Neuron (in vitro differentiated cells): ENCODE measurements around the gene CYB5RL.

Source experiments
- H2AFZ ChIP-seq: one replicate; pipeline ENCODE4 v1.6.1; 2013; ENCODE audit warnings: low read depth, mild to moderate bottlenecking, inconsistent platforms, low read length, moderate library complexity
- H3K27me3 ChIP-seq: one replicate; pipeline ENCODE4 v1.6.1; 2013; ENCODE audit warnings: low read length; ENCODE audit not compliant: insufficient read depth
- H3K36me3 ChIP-seq: one replicate; pipeline ENCODE4 v1.6.1; 2013; ENCODE audit warnings: low read length; ENCODE audit not compliant: insufficient read depth
- H3K4me1 ChIP-seq: one replicate; pipeline ENCODE4 v1.6.1; 2013; ENCODE audit warnings: low read length; ENCODE audit not compliant: insufficient read depth
- H3K4me3 ChIP-seq: 2 replicates; pipeline ENCODE4 v1.5.1; 2013; ENCODE audit warnings: mild to moderate bottlenecking, low read length, moderate library complexity
- H3K9me3 ChIP-seq: one replicate; pipeline ENCODE4 v1.6.1; 2013; ENCODE audit warnings: low read length

CYB5RL gene

GRCh38 chr1:54199151-54199764 is 572 bp downstream of the CYB5RL start:
- Histone ChIP-seq H2AFZ (peak overlapping the region; percentile 57), H3K36me3 (peaks cover 19% of the 10 kb centered on the region), H3K9me3 (no peaks in the 10 kb centered on the region), H3K4me3 (peak overlapping the region; percentile 74), H3K27me3 (no peaks in the 10 kb centered on the region), H3K4me1 (peaks cover 20% of the 10 kb centered on the region)

- Histone ChIP-seq H3K4me1 (no peaks in the 10 kb centered on the region), H3K9me3 (no peaks in the 10 kb centered on the region), H3K36me3 (peaks cover 28% of the 10 kb centered on the region), H3K4me3 (no peak overlapping the region), H3K27me3 (no peaks in the 10 kb centered on the region), H2AFZ (no peak overlapping the region)
Measured at GRCh38 chr1:54193453-54193852, 6.4 kb downstream of the CYB5RL start.

GRCh38 chr1:54191525-54191924 is 8.3 kb downstream of the CYB5RL start:
- Histone ChIP-seq H3K27me3 (no peaks in the 10 kb centered on the region), H3K9me3 (no peaks in the 10 kb centered on the region), H3K36me3 (peaks cover 28% of the 10 kb centered on the region), H2AFZ (no peak overlapping the region), H3K4me3 (no peak overlapping the region), H3K4me1 (no peaks in the 10 kb centered on the region)

- Histone ChIP-seq H3K4me3 (no peak overlapping the region), H3K9me3 (no peaks in the 10 kb centered on the region), H3K4me1 (no peaks in the 10 kb centered on the region), H2AFZ (no peak overlapping the region), H3K36me3 (peaks cover 28% of the 10 kb centered on the region), H3K27me3 (no peaks in the 10 kb centered on the region)
Measured at GRCh38 chr1:54190526-54190925, 9.3 kb downstream of the CYB5RL start.

- Histone ChIP-seq H3K36me3 (peaks cover 16% of the 10 kb centered on the region), H3K4me1 (no peaks in the 10 kb centered on the region), H2AFZ (no peak overlapping the region), H3K4me3 (no peak overlapping the region), H3K9me3 (peaks cover 4% of the 10 kb centered on the region), H3K27me3 (no peaks in the 10 kb centered on the region)
Measured at GRCh38 chr1:54188291-54188690, 11.5 kb downstream of the CYB5RL start.

- Histone ChIP-seq H3K4me1 (no peaks in the 10 kb centered on the region), H3K27me3 (no peaks in the 10 kb centered on the region), H2AFZ (no peak overlapping the region), H3K9me3 (peaks cover 4% of the 10 kb centered on the region), H3K36me3 (peaks cover 11% of the 10 kb centered on the region), H3K4me3 (no peak overlapping the region)
Measured at GRCh38 chr1:54186056-54186455, 13.8 kb downstream of the CYB5RL start.

- Histone ChIP-seq H3K36me3 (peaks cover 2% of the 10 kb centered on the region), H2AFZ (no peak overlapping the region), H3K4me1 (no peaks in the 10 kb centered on the region), H3K4me3 (no peak overlapping the region), H3K27me3 (no peaks in the 10 kb centered on the region), H3K9me3 (peaks cover 4% of the 10 kb centered on the region)
Measured at GRCh38 chr1:54180701-54181360, 19.0 kb downstream of the CYB5RL start.

- H2AFZ ChIP-seq: no peak overlapping the region
- peaks cover 10% of the 10 kb centered on the region for H3K4me1 ChIP-seq
- peaks cover 2% of the 10 kb centered on the region for H3K36me3 ChIP-seq
- H3K27me3 ChIP-seq: no peaks in the 10 kb centered on the region
- H3K9me3 ChIP-seq: no peaks in the 10 kb centered on the region
- H3K4me3 ChIP-seq: no peak overlapping the region
Measured at GRCh38 chr1:54178296-54179070, 21.3 kb downstream of the CYB5RL start.

GRCh38 chr1:54177726-54178125 is 22.1 kb downstream of the CYB5RL start:
- no peaks in the 10 kb centered on the region for H3K9me3 ChIP-seq

GRCh38 chr1:54176621-54177327 is 23.1 kb downstream of the CYB5RL start:
- Histone ChIP-seq H3K36me3 (peaks cover 2% of the 10 kb centered on the region), H3K9me3 (no peaks in the 10 kb centered on the region), H3K4me3 (no peak overlapping the region), H3K4me1 (peaks cover 23% of the 10 kb centered on the region), H3K27me3 (no peaks in the 10 kb centered on the region), H2AFZ (no peak overlapping the region)

More at GRCh38 chr1:54177726-54178125, 22.1 kb downstream of the CYB5RL start:
- H3K4me1 ChIP-seq: peaks cover 18% of the 10 kb centered on the region
- no peaks in the 10 kb centered on the region for H3K27me3 ChIP-seq
- H3K36me3 ChIP-seq: peaks cover 2% of the 10 kb centered on the region
- no peak overlapping the region for H3K4me3 ChIP-seq
- H2AFZ ChIP-seq: no peak overlapping the region

- no peak overlapping the region for H3K4me3 ChIP-seq
- peaks cover 23% of the 10 kb centered on the region for H3K4me1 ChIP-seq
- no peaks in the 10 kb centered on the region for H3K9me3 ChIP-seq
- peaks cover 2% of the 10 kb centered on the region for H3K36me3 ChIP-seq
- no peak overlapping the region for H2AFZ ChIP-seq
- H3K27me3 ChIP-seq: no peaks in the 10 kb centered on the region
Measured at GRCh38 chr1:54174106-54174505, 25.7 kb downstream of the CYB5RL start.

- Histone ChIP-seq H3K4me1 (peaks cover 23% of the 10 kb centered on the region), H3K9me3 (no peaks in the 10 kb centered on the region), H3K36me3 (peaks cover 2% of the 10 kb centered on the region)
Measured at GRCh38 chr1:54173681-54174080, 26.1 kb downstream of the CYB5RL start.

More at GRCh38 chr1:54173681-54174080, 26.1 kb downstream of the CYB5RL start:
- Histone ChIP-seq H2AFZ (no peak overlapping the region), H3K4me3 (no peak overlapping the region), H3K27me3 (no peaks in the 10 kb centered on the region)
